GM19452 (cell line): Measurements from ENCODE around the gene GALK2.

Experiments
- ATAC-seq: cut with Tn5 transposase; IDR thresholded peaks from one replicate; pipeline ENCODE4 v1.9.1; 2021; ENCODE audit not compliant: unreplicated experiment

The GALK2 gene

GRCh38 chr15:49278751-49279150 is 108.7 kb downstream of the GALK2 start:
- ATAC-seq: no peak

DNA sequence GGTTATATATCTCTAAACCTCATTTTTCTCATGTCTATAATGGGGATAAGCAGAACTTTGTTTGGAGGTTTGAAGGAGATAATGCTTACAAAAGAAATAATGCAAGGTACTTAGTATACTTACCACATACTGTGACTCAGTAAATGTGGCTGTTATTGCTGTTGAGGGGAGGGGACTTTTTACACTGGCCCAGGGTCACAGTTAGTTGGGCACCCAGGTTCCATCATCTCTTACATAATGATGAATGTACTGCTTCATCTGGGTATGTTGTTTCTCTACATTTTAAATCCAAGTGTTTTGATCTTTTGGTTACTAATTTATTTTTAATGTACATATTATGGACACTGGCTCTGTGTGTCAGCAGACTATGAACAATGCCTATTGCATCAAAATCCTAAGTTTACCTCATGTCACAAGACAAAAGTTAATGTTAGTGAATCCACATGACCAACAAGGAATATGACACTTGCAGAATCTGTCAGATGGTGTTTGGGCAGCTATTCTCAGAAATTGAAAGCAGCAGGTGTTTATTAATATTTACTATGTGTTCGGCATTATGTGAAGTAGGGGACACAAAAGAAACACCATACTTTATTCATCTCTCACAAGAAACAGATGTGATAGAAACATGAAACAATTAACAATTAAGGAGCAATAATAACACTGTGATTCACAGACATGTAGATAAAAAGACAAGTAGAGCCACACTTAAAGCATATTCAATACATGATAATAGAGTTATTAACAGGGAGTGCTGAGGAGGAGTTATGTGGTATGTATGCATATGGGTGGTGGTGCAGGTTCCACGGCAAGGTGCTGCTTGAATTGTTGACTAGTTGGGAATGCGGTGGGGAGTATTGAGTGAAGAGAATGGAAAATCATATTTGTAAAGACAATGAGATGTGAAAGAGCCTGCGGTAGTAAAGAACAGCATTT is 109.7 kb downstream of the GALK2 start:
- no peak for ATAC-seq

DNA sequence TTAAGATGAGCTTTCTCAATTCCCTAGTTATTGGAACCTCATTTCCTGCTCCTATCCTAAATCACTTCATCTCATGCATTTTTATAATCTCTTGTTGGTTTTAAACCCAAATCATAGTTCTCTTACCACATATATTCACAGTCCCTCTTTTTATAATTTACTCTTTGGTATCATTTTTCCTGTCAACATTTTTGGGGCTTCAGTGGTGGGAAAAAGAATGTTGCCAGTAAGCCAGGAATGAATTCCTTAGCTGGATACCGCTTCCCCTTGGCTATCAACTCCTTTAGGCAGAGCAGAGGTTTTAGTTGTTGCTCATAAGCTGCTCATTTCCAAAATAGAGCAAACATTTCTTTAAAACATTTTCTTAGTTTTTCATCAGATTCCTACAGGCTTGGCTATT is 112.3 kb downstream of the GALK2 start:
- no peak for ATAC-seq

DNA sequence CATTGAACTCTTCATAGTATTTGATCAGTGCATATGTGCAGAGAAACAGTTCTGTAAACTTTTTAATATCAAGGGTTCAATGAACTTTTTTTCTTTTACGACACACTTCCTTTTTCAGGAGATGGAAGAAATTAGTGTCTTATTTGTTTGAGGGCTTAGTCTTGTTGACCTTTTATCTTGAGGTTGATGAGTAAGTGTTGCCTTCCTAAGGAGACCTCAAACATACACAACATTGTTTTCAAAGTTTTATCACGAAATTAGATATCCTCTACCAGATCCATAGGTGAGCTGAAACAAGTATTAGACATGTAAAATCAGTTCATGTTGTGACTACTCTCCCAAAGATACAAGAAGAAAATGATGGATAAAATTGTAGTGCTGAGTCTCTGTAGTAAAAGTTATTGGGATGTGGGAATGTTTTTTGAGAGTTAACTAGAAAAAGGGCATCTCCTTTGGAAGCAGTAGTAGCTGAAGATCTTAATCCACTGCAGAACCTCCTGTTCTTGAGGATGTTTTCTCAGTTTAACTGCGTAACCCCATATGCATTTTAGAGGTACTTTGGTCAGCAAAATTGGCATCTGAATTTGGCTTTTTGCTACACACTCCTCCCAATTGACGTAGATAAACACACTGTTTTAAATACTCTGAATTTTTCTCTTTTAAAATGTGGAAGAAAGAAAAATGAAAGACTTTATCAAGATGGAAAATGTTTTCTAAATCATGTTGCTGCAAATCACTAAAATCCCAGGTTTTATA is 116.8 kb downstream of the GALK2 start:
- no peak for ATAC-seq

DNA sequence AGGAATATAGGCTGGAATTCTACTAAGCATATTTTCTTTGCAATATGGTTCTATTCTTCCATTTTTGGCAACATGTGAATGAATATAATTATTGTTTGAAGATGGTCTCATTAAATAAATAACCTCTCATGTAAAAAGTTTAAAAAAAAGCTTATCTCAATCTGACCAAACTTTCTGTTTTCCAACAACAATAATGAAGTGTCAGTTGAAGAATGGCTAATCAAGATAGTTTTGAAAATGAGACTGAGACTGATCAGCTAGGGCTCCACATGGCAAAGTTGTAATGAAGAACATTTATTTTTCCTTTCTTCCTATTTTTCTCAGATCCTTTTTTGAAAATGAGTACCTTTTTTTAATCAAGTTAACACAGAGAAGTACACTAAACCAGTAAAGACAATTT is 117.4 kb downstream of the GALK2 start:
- no peak for ATAC-seq

DNA sequence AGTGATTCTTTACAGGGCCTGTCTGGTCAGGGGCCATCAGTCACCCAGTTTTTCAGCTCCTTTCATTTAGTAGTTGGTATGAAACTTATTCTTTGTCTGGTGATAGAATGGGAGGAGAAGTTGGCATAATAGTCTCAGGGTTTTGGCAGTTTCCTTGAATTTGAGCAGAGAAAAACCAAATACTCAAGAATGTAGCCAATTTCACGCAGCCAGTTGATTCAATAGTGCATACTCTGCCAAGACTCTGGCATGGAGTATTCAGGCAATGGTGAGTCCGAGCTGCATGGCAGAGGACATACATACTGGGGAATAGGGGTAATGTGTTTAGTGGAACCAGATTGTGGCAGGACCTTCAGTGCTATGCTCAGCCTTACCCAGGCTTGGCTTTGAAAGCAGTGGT is 118.3 kb downstream of the GALK2 start:
- no peak for ATAC-seq

- no peak for ATAC-seq
Observed at GRCh38 chr15:49290191-49290590, 120.1 kb downstream of the GALK2 start.

- ATAC-seq: no peak
Observed at GRCh38 chr15:49293941-49294340, 123.9 kb downstream of the GALK2 start.

GRCh38 chr15:49296258-49296657 is 126.2 kb downstream of the GALK2 start:
- ATAC-seq: no peak

DNA sequence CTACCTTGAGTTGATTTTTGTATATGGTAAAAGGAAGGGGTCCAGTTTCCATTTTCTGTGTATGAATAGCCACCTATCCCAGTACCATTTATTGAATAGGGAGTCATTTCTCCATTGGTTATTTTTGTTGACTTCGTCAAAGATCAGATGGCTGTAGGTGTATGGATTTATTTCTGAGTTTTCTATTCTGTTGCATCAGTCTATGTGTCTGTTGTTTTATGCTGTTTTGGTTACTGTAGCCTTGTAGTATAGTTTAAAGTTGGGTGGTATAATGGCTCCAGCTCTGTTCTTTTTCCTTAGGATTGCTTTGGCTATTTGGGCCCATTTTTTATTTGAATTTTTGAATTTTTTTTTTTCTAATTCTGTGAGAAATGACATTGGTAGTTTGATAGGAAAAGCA is 127.5 kb downstream of the GALK2 start:
- ATAC-seq: no peak

DNA sequence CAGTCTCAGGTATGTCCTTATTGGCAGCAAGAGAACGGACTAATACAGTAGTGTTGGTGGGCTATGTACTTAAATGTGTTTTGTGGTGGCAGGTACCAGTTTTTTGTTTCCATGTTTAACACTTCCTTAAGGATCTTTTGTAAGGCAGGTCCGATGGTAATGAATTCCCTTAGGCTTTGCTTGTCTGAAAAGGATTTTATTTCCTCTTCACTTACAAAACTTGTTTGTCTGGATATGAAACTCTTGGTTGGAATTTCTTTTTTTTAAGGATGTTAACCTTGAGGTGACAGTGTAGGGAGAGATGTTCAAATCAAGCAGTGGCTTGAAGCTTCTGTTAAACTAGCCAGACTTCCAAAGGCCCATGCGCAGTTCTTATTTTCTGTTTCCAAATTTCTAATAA is 130.8 kb downstream of the GALK2 start:
- no peak for ATAC-seq

DNA sequence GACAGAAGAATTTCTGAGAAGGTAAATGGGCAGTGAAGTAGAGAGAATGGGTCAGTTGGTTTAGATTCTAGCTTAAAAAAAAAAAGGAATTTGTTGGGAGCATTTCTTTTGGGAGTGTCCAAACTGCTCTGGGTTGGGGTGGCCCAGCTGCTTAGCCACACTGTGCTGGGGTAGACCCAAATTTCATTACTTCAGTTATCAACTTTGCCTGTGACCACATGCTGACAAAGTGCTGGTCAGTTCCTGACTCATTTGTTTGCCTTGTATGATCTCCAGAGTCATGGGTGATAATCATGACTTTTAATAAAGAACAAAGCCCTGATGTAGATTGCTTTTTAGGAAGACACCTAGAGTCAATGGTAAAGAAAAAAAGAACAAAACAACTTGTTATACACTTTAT is 131.5 kb downstream of the GALK2 start:
- ATAC-seq: no peak

DNA sequence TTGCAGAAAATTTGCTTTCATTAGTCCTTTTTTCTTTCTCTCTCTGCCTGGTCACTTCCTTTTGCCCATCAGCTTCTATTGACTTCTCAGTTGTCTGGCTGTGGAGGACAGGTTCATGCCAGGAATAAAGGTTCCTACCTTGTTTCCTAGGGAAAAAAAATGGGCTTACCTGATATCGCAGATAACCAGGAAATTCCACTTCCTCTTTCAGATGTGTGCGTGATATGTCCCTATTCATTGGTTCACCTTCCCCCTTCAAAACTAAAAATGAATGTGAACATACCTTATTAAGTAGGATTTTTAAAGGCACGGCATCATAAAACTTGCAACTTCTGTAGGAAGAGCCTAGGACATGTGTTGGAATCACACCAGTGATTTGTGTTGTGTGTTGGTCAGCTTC is 133.0 kb downstream of the GALK2 start:
- ATAC-seq: no peak

DNA sequence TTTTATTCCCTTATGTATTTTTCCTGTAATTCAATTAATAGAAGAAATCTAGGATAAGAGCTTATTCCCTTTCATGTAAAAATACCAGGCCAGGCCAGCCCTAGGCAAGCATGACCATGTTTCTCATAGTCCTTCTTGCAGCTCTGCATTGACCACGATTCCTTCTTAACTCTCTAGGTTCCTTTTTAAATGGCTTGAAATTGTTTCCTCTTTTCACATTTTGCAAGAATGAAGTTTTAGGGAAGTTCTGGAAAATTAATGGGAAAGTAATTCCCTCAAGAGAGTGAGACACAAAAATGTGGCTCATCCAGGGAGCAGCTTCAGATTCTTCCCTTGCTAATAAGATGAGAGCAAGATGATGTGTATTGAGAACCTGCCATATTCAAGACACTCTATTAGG is 136.5 kb downstream of the GALK2 start:
- ATAC-seq: no peak

DNA sequence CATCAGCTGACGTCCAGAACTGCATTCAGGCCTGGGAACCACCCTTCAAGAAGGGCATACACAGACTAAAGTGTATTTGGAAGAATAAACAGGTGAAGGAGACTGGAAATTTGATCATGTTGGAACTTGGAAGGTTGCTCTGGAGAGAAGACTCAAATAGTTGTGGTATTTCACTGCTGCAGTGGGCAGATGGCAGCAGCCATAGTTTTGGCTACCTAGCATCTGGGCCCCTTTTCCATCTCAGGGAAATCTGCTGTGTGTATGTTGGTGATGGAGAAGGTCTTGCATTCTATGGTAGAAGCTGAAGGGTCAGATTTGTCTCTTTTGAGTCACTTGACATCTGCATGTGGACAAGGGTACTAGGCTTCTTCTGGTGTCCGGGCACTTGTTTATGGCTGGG is 138.6 kb downstream of the GALK2 start:
- no peak for ATAC-seq

DNA sequence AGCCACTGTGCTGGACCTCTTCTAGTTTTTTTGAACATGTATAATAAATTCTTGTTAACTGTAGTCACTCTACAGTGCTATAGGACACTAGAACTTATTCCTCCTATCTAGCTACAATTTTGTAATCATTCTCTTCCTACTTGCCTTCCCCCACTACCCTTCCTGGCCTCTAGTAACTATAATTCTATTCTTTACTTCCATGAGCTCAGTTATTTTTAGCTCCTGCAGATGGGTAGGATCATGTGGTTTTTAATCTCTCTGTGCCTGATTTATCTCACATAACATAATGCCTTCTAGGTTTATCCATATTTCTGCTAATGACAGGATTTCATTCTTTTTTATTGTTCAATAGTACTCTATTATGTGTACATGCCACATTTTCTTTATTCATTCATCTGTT is 139.8 kb downstream of the GALK2 start:
- no peak for ATAC-seq

DNA sequence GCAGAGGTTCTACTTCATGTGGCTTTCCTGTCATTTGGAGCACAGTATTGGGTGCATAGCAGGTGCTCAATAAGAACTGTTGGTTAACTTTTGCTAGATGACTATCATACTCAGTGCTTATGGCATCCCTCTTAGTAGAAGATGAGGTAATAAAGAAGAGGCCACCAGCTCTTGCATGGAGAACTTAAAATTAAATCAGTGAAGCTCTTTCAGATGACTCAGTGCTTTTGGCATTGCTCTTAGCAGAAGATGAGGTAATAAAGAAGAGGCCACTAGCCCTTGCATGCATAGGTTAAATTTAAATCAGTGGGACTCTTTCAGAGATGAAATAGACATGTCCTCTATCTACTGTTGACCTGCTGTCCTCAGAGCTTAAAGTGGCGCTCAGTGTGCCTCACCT is 143.6 kb downstream of the GALK2 start:
- ATAC-seq: no peak

GRCh38 chr15:49314716-49315115 is 144.7 kb downstream of the GALK2 start:
- no peak for ATAC-seq

- ATAC-seq: no peak
Observed at GRCh38 chr15:49315391-49315823, 145.4 kb downstream of the GALK2 start.

GRCh38 chr15:49320351-49320750 is 150.3 kb downstream of the GALK2 start:
- no peak for ATAC-seq

GRCh38 chr15:49323207-49323606 is 153.2 kb downstream of the GALK2 start:
- no peak for ATAC-seq

DNA sequence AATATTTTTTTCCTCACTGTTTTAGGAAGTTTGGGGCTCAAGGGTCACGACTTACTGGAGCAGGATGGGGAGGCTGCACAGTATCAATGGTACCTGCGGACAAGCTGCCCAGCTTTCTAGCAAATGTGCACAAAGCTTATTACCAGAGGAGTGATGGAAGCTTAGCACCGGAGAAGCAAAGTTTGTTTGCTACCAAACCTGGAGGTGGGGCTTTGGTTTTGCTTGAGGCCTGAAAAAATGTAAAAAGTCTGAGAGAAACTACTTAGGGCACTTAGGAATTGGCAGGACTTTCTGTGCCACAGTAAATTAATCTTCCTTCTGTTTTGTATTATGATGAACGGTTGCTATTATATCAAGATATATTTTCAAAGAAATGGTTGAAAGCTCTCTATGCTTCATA is 157.9 kb downstream of the GALK2 start:
- ATAC-seq: no peak
